IMR-90 (cell line): Measurements from ENCODE around the gene ETHE1. TPM values are rescaled to one million over a fixed set of nuclear protein-coding genes. Genes with fewer than 3 reads are reported as not detected.

Experiments used
- ATAC-seq: fragments of 200-7000 bp; cut with Tn5 transposase; 2 replicates; pipeline ENCODE4 v1.9.1; 2020; ENCODE audit warnings: low read depth, mild to moderate bottlenecking, moderate library complexity
- BruUV-seq: library from RNA; stranded (reverse); fragments of 400-500 nt; replicated peaks from 2 replicates; lab custom pipeline; 2021; lab: Mats Ljungman, UMichigan
- CTCF ChIA-PET: fragments of 300-600 bp; formaldehyde crosslinking; extraction: SDS; loops from one replicate; lab custom pipeline; 2021; ENCODE audit warnings: antibody characterized with exemption; lab: Yijun Ruan, JAX
- POLR2A ChIA-PET: fragments of 300-600 bp; sonication (Branson Sonifier 250); formaldehyde crosslinking; loops from one replicate; lab custom pipeline; 2022; ENCODE audit warnings: antibody characterized with exemption; ENCODE audit not compliant: unreplicated experiment; lab: Charles Lee
- DNase-seq: peaks from one replicate; pipeline ENCODE4 v3.0.0; 2013
- H2AFZ ChIP-seq: replicated peaks from 2 replicates; pipeline ENCODE3; 2013; ENCODE audit warnings: low read length, mild to moderate bottlenecking; ENCODE audit not compliant: poor library complexity
- H2AK5ac ChIP-seq: 2 replicates; pipeline ENCODE4 v1.6.1; 2013; ENCODE audit warnings: low read depth, low read length, inconsistent platforms
- H2AK9ac ChIP-seq: replicated peaks from 2 replicates; pipeline ENCODE3; 2013; ENCODE audit warnings: mild to moderate bottlenecking, low read depth, low read length, moderate library complexity; ENCODE audit not compliant: poor library complexity
- H2BK120ac ChIP-seq: 2 replicates; pipeline ENCODE4 v1.6.1; 2013; ENCODE audit warnings: low read depth, low read length, inconsistent platforms
- H2BK15ac ChIP-seq: 3 replicates; pipeline ENCODE4 v1.6.1; 2013; ENCODE audit warnings: low read depth, low read length, inconsistent platforms
- H2BK20ac ChIP-seq: 2 replicates; pipeline ENCODE4 v1.6.1; 2013; ENCODE audit warnings: low read depth, mild to moderate bottlenecking, inconsistent platforms, low read length, moderate library complexity
- H2BK5ac ChIP-seq: 2 replicates; pipeline ENCODE4 v1.6.1; 2013; ENCODE audit warnings: mild to moderate bottlenecking, low read depth, low read length, inconsistent platforms; ENCODE audit not compliant: poor library complexity, severe bottlenecking
- H3K14ac ChIP-seq: replicated peaks from 2 replicates; pipeline ENCODE4 v1.6.1; 2013; ENCODE audit warnings: low read depth, low read length, inconsistent platforms
- H3K18ac ChIP-seq: 2 replicates; pipeline ENCODE4 v1.6.1; 2013; ENCODE audit warnings: low read depth, low read length, control low read depth
- H3K23ac ChIP-seq: 2 replicates; pipeline ENCODE4 v1.6.1; 2013; ENCODE audit warnings: low read depth, low read length, inconsistent platforms
- H3K27ac ChIP-seq: 2 replicates; pipeline ENCODE4 v1.5.1; 2013; ENCODE audit warnings: mild to moderate bottlenecking, control low read depth, low read length; ENCODE audit not compliant: insufficient read depth
- H3K27me3 ChIP-seq: 2 replicates; pipeline ENCODE4 v1.6.1; 2013; ENCODE audit warnings: low read length; ENCODE audit not compliant: control insufficient read depth, insufficient read depth
- H3K36me3 ChIP-seq: 2 replicates; pipeline ENCODE4 v1.6.1; 2013; ENCODE audit warnings: low read length, mixed read lengths; ENCODE audit not compliant: control insufficient read depth, insufficient read depth
- H3K4ac ChIP-seq: 2 replicates; pipeline ENCODE4 v1.6.1; 2013; ENCODE audit warnings: low read depth, low read length, inconsistent platforms
- H3K4me1 ChIP-seq: 2 replicates; pipeline ENCODE4 v1.6.1; 2013; ENCODE audit warnings: low read length, mixed read lengths; ENCODE audit not compliant: control insufficient read depth, insufficient read depth
- H3K4me2 ChIP-seq: 2 replicates; pipeline ENCODE4 v1.6.1; 2013; ENCODE audit warnings: low read depth, mild to moderate bottlenecking, control low read depth, low read length, moderate library complexity
- H3K4me3 ChIP-seq: 2 replicates; pipeline ENCODE4 v1.5.1; 2013; ENCODE audit warnings: low read depth, mild to moderate bottlenecking, control low read depth, low read length, moderate library complexity; ENCODE audit not compliant: insufficient read depth
- H3K56ac ChIP-seq: 2 replicates; pipeline ENCODE4 v1.6.1; 2013; ENCODE audit warnings: low read length, inconsistent platforms; ENCODE audit not compliant: insufficient read depth; ENCODE audit errors: extremely low read depth
- H3K79me1 ChIP-seq, 2 experiments: 2 replicates each; pipeline ENCODE4 v1.6.1; 2013; ENCODE audit warnings: low read length in 2 of 2, inconsistent platforms in 1 of 2, low read depth in 1 of 2
- H3K9ac ChIP-seq: 2 replicates; pipeline ENCODE4 v1.6.1; 2013; ENCODE audit warnings: low read depth, low read length, control low read depth
- H3K9me1 ChIP-seq: 2 replicates; pipeline ENCODE4 v1.6.1; 2013; ENCODE audit warnings: low read length, inconsistent platforms; ENCODE audit not compliant: insufficient read depth
- H3K9me3 ChIP-seq: 2 replicates; pipeline ENCODE4 v1.6.1; 2013; ENCODE audit warnings: low read length; ENCODE audit not compliant: control insufficient read depth, insufficient read depth
- H4K20me1 ChIP-seq: 2 replicates; pipeline ENCODE4 v1.6.1; 2013; ENCODE audit warnings: low read length, inconsistent platforms; ENCODE audit not compliant: insufficient read depth
- H4K5ac ChIP-seq: 2 replicates; pipeline ENCODE4 v1.6.1; 2013; ENCODE audit warnings: mild to moderate bottlenecking, low read depth, low read length, control low read depth
- H4K8ac ChIP-seq, 2 experiments: 2 replicates each; pipeline ENCODE4 v1.6.1; 2013; ENCODE audit warnings: low read depth in 2 of 2, low read length in 2 of 2, control low read depth in 1 of 2, inconsistent platforms in 1 of 2
- H4K91ac ChIP-seq: 2 replicates; pipeline ENCODE4 v1.6.1; 2013; ENCODE audit warnings: low read depth, low read length, inconsistent platforms; ENCODE audit not compliant: insufficient read depth
- MAFK ChIP-seq: IDR thresholded peaks from 2 replicates; pipeline ENCODE4 v1.6.1; 2012; ENCODE audit warnings: low read depth, low read length, improper control_type of control experiment
- SMC3 ChIP-seq: fragments of 150-350 bp; IDR thresholded peaks from 2 replicates; pipeline ENCODE4 v1.6.1; 2016; ENCODE audit warnings: low read depth, mild to moderate bottlenecking, antibody characterized with exemption, low read length, moderate library complexity
- WGBS, 2 experiments: methylation state at CpG; one replicate each; pipeline versions ENCODE4 v1.1.5 to v1.1.7; 2013; ENCODE audit warnings: missing lambda C conversion rate in 2 of 2; ENCODE audit not compliant: insufficient read length in 1 of 2; ENCODE audit errors: extremely low coverage in 2 of 2; 5-methylcytosine and 5-hydroxymethylcytosine counted together
- dilution Hi-C: fragments of 300-500 bp; cut with HindIII; formaldehyde crosslinking; loops from one replicate; pipeline ENCODE4 v1.14.3; 2018; ENCODE audit warnings: low sequenced_read_pairs; ENCODE audit not compliant: unreplicated experiment
- in situ Hi-C: fragments of 300-500 bp; cut with MboI; formaldehyde crosslinking; loops from 3 replicates; pipeline ENCODE4 v1.14.3; 2019; ENCODE audit warnings: low sequenced_read_pairs, inconsistent platforms, mixed read lengths
- intact Hi-C: fragments of 100-400 bp; cut with micrococcal nuclease; formaldehyde crosslinking; loops from 2 replicates; pipeline ENCODE4 v1.10.0; 2022
- polyA plus RNA-seq, 3 experiments: library from polyadenylated mRNA; depleted of rRNA; stranded (reverse); fragments of >200 nt; gene quantifications; 2 replicates each; pipeline ENCODE4 v1.2.3, GENCODE V29; 2012; ENCODE audit warnings: low replicate concordance in 1 of 3
- total RNA-seq: library from RNA; depleted of rRNA; stranded (reverse); fragments of >200 nt; gene quantifications from 2 replicates; pipeline ENCODE4 v1.2.3, GENCODE V29; 2012

The ETHE1 gene
- total and polyA plus RNA-seq, 2 of the 4 experiments (the other 2 are of a cell fraction), result 161 to 233 TPM

DNA sequence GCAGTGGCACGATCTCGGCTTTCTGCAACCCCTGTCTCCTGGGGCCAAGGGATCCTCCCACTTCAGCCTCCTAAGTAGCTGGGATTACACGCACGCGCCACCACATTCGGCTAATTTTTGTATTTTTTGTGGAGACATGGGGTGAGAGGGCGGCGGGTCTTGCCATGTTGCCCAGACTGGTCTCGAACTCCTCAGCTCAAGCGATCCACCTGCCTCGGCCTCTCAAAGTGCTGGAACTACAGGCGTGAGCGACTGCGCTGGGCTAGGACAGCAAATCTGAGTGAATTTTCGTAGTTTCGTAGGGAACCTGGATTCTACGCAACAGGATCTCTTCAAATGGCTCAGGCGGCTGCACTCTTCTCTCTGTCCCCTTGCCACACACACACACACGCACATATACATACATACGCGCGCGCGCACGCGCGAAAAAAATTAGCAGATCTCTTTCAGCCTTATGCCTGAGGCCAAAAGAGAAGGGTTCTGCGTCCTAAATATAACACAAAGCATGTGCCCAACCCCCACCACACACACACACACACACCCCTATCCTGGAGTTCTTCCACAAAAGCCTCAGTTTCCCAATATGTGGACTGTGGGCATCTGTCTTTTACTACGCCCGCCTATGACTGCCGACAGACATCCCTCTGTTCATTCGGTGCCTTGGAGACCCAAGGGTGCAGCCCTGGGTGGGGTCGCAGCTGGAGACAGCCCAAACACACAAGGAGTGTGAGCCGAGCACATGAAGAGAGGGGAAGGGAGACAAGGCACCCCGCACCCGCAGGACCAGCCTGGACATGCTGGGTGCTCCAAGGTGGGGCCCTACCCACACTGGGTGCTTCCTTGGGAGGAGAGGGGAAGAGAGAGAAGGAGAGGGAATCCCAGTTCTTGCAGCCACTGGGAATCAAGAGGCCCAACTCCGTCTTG lies 49.2 kb upstream of the ETHE1 start:
- ATAC-seq, result peak; percentile 3; the same call in 1 of the 2 replicates
- dilution Hi-C loops, result no loop called here
- Histone ChIP-seq H2BK20ac (no peak overlapping the region), H3K27ac (peak overlapping the region; percentile 13; the same call in 1 of the 2 replicates), H4K5ac (peak overlapping the region; percentile 5), H2BK120ac (no peak overlapping the region), H3K27me3 (no peaks in the 10 kb centered on the region), H3K4me1 (peaks cover 5% of the 10 kb centered on the region), H3K4ac (peak overlapping the region; percentile 26), H3K56ac (no peak overlapping the region), H3K9me3 (no peaks in the 10 kb centered on the region), H4K20me1 (no peaks in the 10 kb centered on the region), H3K14ac (0 out of 2 replicates have a peak overlapping the region, but pooled peaks have one; percentile 68), H3K36me3 (0 out of 2 replicates have a peak, but pooled peaks cover 1% of the 10 kb centered on the region), H2BK5ac (peak overlapping the region; percentile 25), H4K8ac (peak overlapping the region; percentile 10 to 79), H2AK9ac (no peak overlapping the region), H3K9ac (peak overlapping the region; percentile 13; the same call in 1 of the 2 replicates), H3K79me1 (peaks cover 20 to 41% of the 10 kb centered on the region in 2 experiments), H3K23ac (no peak overlapping the region), H3K4me3 (peak overlapping the region; percentile 13; the same call in 1 of the 2 replicates), H4K91ac (no peak overlapping the region), H2BK15ac (no peak overlapping the region), H3K4me2 (peak overlapping the region; percentile 47), H3K18ac (no peak overlapping the region; the same call in 1 of the 2 replicates), H2AK5ac (peak overlapping the region; percentile 13; the same call in 1 of the 2 replicates), H2AFZ (peak overlapping the region; percentile 83), H3K9me1 (peaks cover 3% of the 10 kb centered on the region; the same call in 1 of the 2 replicates)
- DNase-seq, result no peak
- in situ Hi-C loops, result no loop called here
- ChIA-PET POLR2A (no interaction called here), CTCF (no interaction called here)
- intact Hi-C loops, result loop anchor here (1.0 kb wide), 1 partner anchor 20 kb away; the partner anchor contains the start of genes IRGQ and ZNF576
- no TSS peak for BruUV-seq
- WGBS, 2 experiments, result 67 to 97% methylated on average over 6 to 13 of the region's 37 CpGs
- TF ChIP-seq MAFK, result no peak
- no peak for TF ChIP-seq SMC3
